WI38 (cell line): ENCODE results near the gene MAP3K21.

ENCODE experiments used
- H3K4me3 ChIP-seq: 2 replicates; pipeline ENCODE4 v1.5.1; 2011; ENCODE audit warnings: low read depth, mild to moderate bottlenecking, control low read depth, low read length
- TF ChIP-seq, protein P1 (sequence below): IDR thresholded peaks from 2 replicates; pipeline ENCODE4 v1.5.1; 2012; ENCODE audit warnings: low read depth, mild to moderate bottlenecking, control low read depth, low read length

Gene MAP3K21

DNA sequence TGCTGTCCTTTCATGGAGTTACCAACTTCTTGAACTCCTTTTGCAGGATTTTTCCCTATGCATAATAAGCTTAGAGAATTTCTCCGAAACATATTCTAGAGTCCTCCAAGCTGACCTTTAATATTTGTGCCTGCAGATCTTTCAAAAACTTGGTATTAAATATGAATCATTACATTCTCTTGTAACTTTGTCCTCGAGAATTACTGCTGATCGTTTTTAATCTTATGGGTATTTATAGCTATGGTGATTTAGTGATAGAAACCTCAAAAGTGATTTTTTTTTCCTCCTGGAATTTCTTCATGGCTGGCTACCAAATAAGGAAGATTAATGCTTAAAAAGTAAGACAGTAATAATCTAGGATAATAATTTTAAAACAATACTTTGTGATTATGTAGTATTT, 39.1 kb downstream of the MAP3K21 start:
- H3K4me3 ChIP-seq = no peak overlapping the region
- TF ChIP-seq, protein P1, sequence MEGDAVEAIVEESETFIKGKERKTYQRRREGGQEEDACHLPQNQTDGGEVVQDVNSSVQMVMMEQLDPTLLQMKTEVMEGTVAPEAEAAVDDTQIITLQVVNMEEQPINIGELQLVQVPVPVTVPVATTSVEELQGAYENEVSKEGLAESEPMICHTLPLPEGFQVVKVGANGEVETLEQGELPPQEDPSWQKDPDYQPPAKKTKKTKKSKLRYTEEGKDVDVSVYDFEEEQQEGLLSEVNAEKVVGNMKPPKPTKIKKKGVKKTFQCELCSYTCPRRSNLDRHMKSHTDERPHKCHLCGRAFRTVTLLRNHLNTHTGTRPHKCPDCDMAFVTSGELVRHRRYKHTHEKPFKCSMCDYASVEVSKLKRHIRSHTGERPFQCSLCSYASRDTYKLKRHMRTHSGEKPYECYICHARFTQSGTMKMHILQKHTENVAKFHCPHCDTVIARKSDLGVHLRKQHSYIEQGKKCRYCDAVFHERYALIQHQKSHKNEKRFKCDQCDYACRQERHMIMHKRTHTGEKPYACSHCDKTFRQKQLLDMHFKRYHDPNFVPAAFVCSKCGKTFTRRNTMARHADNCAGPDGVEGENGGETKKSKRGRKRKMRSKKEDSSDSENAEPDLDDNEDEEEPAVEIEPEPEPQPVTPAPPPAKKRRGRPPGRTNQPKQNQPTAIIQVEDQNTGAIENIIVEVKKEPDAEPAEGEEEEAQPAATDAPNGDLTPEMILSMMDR = no peak

DNA sequence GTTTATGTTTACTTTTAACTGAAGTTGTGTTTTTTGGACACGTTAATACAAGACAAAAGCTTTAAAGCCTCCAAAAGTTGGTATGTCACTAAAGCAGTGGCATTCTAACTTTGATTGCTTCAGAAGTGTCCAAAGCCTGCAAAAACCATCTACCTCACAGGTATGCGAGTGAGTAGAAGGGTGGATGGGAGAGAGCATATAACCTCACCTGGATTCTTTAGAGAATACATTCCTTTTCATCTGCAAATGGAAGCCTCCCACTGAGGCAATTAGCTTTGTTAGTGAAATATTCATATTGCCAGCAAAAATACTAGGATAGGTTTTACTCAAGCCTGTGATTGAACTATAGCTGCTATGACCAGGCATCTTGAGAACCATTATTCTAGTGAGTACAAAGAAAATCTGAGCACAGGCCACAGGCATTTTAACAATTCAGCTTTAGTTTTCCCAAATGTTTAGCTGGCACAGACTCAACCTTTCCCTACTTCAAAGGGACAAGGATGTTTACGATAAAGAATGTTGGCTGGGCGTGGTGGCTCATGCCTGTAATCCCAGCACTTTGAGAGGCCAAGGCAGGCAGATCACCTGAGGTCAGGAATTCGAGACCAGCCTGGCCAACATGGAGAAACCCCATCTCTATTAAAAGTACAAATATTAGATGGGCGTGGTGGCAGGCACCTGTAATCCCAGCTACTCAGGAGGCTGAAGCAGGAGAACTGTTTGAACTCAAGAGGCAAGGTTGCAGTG, 39.7 kb downstream of the MAP3K21 start:
- no peak overlapping the region for H3K4me3 ChIP-seq
- TF ChIP-seq, protein P1 = no peak

DNA sequence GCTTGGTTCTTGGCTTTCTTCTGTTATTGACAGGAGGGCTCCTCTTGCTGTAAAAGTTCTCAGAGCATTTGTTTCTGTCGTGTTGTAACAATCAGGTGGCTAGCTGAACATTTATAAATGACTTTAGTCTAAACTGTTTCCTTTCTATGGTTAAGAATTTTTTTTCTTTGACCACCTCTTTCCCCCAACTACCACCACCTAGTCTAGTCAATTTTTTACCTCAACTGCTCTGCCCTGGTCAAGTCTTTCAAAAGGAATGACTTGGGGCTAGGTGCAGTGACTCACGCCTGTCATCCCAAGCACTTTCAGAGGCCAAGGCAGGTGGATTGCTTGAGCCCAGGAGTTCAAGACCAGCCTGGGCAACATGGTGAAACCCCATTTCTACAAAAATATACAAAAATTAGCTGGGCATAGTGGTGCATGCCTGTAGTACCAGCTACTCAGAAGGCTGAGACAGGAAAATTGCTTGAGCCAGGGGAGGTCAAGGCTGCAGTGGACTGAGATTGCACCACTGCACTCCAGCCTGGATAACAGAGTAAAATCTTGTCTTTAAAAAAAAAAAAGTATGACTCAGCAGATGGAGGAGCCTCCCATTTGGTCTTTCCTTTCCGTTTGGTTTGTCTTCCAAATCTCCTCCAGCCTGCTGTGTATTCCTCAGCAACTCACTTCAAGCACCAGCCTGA, 40.7 kb downstream of the MAP3K21 start:
- TF ChIP-seq, protein P1 = no peak

DNA sequence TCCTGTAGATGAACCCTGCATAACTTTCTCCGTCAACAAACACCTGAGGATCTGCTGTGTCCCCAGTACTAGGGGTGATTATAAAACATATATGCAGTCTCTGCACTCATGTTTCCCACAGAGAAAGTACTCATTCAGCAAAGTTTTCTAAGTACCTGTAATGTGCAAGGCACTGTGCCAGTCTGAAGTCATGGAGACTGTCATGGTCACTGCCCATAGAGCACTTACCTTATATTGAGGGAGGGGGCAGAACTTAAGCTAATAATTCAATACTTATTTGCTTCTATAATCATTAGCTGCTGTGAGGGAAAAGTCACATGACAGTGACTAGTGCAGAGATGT, 41.2 kb downstream of the MAP3K21 start:
- H3K4me3 ChIP-seq = no peak overlapping the region
- TF ChIP-seq, protein P1 = no peak

More for the DNA sequence above, 40.7 kb downstream of the MAP3K21 start:
- H3K4me3 ChIP-seq = no peak overlapping the region

DNA sequence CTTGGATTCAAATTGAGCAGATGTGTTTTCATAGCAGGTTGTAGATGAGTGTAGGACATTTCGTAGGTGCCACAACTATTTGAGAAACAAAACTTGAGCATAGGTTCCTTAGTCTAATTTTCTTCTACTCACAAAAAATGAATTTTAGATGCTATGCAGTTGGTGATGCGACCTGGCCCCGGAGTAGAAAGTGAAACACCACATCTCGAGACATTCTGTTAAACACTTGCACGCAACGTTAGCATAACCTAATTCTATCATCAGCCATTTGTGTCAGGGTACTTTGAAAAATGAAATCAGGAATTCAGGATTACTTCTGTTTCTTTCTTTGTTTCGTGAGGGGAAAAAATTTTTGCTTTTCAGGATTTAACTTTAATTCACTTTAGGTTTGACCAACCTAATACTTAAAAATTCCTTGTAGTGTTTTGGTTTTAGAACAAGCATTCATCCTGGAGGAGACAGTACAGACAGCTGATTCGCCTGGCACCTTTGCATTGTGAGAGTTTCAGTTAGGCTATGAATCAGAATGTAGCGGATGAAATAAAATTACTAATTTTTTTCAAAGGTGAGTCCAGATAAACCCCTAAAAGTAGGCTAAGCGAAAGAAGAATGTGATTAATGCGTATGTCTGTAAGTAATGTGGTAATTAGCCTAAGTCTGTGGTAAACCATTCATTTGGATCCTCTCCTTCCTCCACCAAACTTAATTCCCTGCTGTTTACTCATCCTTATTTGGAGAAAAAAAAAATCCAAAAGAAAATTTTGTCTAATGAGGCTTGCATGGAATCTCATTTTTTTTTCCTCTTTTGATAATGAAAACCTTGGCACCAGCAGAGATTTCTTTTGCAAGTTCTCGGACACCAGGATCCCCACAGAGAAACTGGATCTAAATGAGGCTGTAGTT, 44.9 kb downstream of the MAP3K21 start:
- no peak overlapping the region for H3K4me3 ChIP-seq
- TF ChIP-seq, protein P1 = no peak

DNA sequence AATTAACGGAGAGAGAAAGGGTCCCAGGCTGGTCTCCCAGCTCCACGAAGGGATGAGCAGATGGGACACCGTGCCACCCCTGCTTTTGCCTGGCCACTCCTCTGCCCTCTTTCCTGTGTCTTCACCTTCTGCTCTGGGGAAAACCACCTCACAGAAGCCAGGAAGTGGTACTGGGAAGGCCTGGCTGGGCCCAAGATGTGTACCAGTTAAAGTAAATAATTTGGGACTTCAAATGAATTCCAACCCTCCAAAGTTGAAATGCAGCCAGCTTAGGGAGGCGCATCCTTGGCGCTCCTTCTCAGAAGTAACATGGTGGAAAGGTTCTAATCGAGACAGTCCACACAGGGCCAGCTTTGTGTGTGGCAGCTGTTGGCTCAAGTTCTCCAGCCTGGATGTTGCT, 45.7 kb downstream of the MAP3K21 start:
- no peak overlapping the region for H3K4me3 ChIP-seq
- TF ChIP-seq, protein P1 = no peak

DNA sequence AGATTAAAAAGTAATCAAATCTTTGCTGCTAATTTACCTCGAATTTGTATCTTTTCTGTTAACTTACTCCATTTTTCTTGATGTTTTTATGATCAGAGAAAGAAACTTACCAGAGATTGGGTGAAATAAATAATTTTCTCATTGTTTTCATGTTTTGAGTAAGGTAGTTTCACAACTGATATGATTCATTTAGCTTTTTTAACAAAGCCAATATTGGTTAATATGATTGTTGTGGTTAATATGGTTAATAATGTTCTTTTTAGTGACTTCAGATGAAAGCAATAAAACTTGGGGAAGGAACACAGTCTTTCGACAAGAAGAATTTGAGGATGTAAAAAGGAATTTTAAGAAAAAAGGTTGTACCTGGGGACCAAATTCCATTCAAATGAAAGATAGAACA, 48.1 kb downstream of the MAP3K21 start:
- no peak overlapping the region for H3K4me3 ChIP-seq
- TF ChIP-seq, protein P1 = no peak
